Stimulated activated naive CD8-positive, alpha-beta T cell treated with anti-CD3 and anti-CD28 coated beads, Interleukin-15, Interleukin-2, amounts not matched to agents 100 ng/mL and 50 ng/mL, for 24 hours (primary cell): ENCODE results near the gene NHERF1.

Experiments used
- H3K27ac Mint-ChIP-seq: one replicate; pipeline ENCODE4 v1.8.0; 2021; ENCODE audit warnings: mild to moderate bottlenecking, mixed read lengths
- H3K27me3 Mint-ChIP-seq: one replicate; pipeline ENCODE4 v1.8.0; 2021; ENCODE audit warnings: mixed read lengths
- H3K36me3 Mint-ChIP-seq: one replicate; pipeline ENCODE4 v1.8.0; 2021; ENCODE audit warnings: low read depth, mixed read lengths
- H3K4me1 Mint-ChIP-seq: one replicate; pipeline ENCODE4 v1.8.0; 2021; ENCODE audit warnings: low read depth, mixed read lengths
- H3K4me3 Mint-ChIP-seq: one replicate; pipeline ENCODE4 v1.8.0; 2021; ENCODE audit warnings: mild to moderate bottlenecking, mixed read lengths
- H3K9me3 Mint-ChIP-seq: one replicate; pipeline ENCODE4 v1.8.0; 2021; ENCODE audit warnings: mixed read lengths

The NHERF1 gene

DNA sequence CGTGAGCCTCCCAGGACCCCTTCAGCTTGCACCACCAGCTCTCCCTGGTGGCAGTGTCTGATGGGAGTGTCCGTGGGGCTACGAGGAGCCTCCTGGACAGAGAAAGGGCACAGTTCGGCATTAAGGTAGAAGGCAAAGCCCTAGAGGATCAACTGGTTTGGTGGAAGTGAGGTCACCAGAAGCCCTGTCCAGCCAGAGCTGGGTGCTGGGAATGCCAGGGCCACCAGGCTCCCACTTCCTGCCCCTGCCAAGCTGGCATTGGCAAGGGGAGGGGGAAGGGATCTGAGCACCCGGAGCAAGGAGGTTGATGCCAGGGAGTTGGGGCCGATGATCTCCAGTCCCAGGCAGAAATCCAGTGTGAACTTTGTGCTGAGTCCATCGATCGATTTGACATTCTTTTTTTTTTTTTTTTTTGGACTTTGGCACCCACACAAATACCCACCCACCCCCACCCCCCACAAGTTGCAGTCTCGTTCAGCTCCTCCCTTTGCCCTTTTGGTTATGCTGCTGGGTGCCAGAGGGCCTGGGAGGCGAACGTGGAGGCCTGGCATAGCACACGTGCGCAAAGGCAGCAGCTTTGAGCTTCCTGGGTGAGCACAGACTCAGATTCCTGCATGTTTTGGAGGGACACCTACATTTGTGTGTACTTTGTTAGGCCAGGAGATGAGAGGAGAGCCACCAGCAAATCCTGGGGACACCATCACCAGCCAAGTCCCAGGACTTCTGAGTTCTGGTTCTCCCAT, 2.1 kb downstream of the NHERF1 start:
- H3K9me3 Mint-ChIP-seq, result no peaks in the 10 kb centered on the region
- no peaks in the 10 kb centered on the region for H3K27me3 Mint-ChIP-seq
- peak overlapping the region; percentile 83 for H3K27ac Mint-ChIP-seq
- peaks cover 29% of the 10 kb centered on the region for H3K36me3 Mint-ChIP-seq
- H3K4me1 Mint-ChIP-seq, result peaks cover 70% of the 10 kb centered on the region
- peak overlapping the region; percentile 99 for H3K4me3 Mint-ChIP-seq

DNA sequence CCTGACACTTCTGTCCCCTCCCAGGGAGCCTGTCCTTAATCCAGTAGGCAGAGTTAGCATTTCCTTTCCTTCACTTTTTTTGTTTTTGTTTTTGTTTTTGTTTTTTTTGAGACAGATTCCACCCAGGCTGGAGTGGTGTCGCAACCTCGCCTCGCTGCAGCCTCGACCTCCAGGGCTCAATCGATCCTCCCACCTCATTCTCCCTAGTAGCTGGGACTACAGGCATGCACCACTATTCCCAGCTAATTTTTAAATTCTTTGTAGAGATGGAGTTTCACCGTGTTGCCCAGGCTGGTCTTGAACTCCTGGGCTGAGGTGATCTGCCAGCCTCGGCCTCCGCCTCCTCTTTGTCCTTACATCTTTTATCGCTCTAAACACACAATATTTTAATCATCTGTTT, 4.0 kb downstream of the NHERF1 start:
- H3K27me3 Mint-ChIP-seq, result no peaks in the 10 kb centered on the region
- no peaks in the 10 kb centered on the region for H3K9me3 Mint-ChIP-seq
- peaks cover 74% of the 10 kb centered on the region for H3K4me1 Mint-ChIP-seq
- peak overlapping the region; percentile 99 for H3K4me3 Mint-ChIP-seq
- H3K27ac Mint-ChIP-seq, result peak overlapping the region; percentile 83
- peaks cover 29% of the 10 kb centered on the region for H3K36me3 Mint-ChIP-seq

DNA sequence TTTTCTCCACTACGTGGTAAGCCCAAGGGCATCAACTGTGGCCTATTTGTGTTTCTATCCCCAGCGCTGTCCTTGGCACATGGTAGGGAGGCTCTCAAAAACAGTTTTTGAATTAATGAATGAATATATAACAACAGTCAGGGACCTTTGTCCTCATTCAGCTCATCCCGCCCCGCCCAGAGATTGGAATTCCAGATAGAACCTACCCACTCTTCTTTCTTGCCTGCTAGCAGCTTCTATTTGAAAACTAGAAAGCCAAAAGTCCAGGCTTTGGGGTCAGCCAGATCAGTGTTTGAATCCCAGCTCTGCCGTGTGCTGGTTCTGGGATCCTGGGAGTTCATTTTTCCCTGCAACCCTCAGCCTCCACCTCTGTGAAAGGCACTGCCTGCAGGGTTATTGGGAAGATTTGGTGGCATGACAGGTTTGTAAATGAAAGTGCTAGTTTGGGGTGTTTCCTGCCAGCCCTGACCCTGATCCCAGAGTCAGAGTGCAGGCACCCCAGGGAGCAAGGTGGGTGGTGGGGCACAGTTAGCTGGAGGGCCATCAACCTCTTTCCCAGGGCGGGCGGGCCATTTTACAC, 4.5 kb downstream of the NHERF1 start:
- H3K27ac Mint-ChIP-seq, result peak overlapping the region; percentile 83
- H3K4me3 Mint-ChIP-seq, result peak overlapping the region; percentile 99
- no peaks in the 10 kb centered on the region for H3K9me3 Mint-ChIP-seq
- no peaks in the 10 kb centered on the region for H3K27me3 Mint-ChIP-seq
- peaks cover 74% of the 10 kb centered on the region for H3K4me1 Mint-ChIP-seq
- peaks cover 29% of the 10 kb centered on the region for H3K36me3 Mint-ChIP-seq

GRCh38 chr17:74754832-74755231, 6.4 kb downstream of the NHERF1 start:
- peaks cover 27% of the 10 kb centered on the region for H3K36me3 Mint-ChIP-seq
- no peak overlapping the region for H3K4me3 Mint-ChIP-seq
- H3K4me1 Mint-ChIP-seq, result peaks cover 90% of the 10 kb centered on the region
- no peak overlapping the region for H3K27ac Mint-ChIP-seq
- no peaks in the 10 kb centered on the region for H3K9me3 Mint-ChIP-seq
- no peaks in the 10 kb centered on the region for H3K27me3 Mint-ChIP-seq

- no peak overlapping the region for H3K4me3 Mint-ChIP-seq
- H3K36me3 Mint-ChIP-seq, result peaks cover 21% of the 10 kb centered on the region
- H3K4me1 Mint-ChIP-seq, result peaks cover 93% of the 10 kb centered on the region
- H3K27me3 Mint-ChIP-seq, result no peaks in the 10 kb centered on the region
- peak overlapping the region; percentile 67 for H3K27ac Mint-ChIP-seq
- H3K9me3 Mint-ChIP-seq, result no peaks in the 10 kb centered on the region
Observed at GRCh38 chr17:74755533-74755932, 7.1 kb downstream of the NHERF1 start.

GRCh38 chr17:74756891-74757290, 8.5 kb downstream of the NHERF1 start:
- Mint-ChIP-seq H3K27me3 (no peaks in the 10 kb centered on the region), H3K9me3 (no peaks in the 10 kb centered on the region), H3K4me3 (no peak overlapping the region), H3K36me3 (peaks cover 15% of the 10 kb centered on the region), H3K27ac (peak overlapping the region; percentile 58), H3K4me1 (peaks cover 84% of the 10 kb centered on the region)

- Mint-ChIP-seq H3K4me1 (peaks cover 78% of the 10 kb centered on the region), H3K4me3 (no peak overlapping the region), H3K9me3 (no peaks in the 10 kb centered on the region), H3K27me3 (no peaks in the 10 kb centered on the region), H3K36me3 (peaks cover 10% of the 10 kb centered on the region), H3K27ac (peak overlapping the region; percentile 83)
Observed at GRCh38 chr17:74757502-74757901, 9.1 kb downstream of the NHERF1 start.

DNA sequence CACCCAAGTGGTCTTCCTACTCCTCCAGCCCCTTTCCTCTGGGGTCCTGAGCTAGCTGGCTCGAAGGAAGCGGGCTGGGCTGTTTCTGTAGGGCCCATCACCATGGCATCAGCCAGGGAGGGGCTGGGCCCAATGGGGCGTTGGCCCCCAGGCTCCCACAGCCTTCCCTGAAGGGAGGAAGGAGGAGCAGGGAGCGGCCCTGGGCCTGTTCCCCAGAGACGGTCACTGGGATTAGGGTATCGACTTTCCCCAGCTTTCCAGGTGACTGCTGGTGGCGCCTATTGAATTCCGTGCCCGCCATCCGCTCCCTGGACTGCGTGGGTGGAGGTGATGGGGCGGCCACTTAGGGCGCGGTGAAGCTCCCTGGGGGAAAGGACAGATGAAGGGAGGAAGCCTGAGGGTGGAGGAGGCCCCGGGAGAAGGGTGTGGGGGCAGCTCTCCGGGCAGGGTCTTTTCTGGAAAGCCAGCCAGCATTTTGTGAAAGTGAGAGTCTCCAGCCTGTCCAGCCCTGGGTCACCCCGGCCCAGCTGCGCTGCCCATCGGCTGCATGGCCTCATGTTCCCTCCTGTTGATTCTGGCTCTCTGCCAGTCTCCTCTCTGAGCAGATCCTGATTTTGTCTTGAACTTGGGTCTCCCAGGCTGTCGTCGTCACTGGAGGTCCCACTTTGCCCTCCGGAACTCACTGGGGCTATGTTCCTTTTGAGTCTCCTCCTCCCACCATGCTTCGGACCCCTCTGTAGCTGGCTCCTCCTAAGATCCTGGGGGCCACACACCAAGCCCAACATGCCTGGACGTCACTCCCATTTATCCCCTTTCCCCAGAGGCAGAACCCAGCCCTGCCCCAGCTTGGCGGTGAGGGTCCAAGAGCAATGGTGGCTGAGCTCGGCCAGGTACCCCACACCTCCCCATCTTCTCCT, 9.8 kb downstream of the NHERF1 start:
- Mint-ChIP-seq H3K4me3 (peak overlapping the region; percentile 47), H3K27ac (peak overlapping the region; percentile 83), H3K9me3 (no peaks in the 10 kb centered on the region), H3K27me3 (no peaks in the 10 kb centered on the region), H3K4me1 (peaks cover 77% of the 10 kb centered on the region), H3K36me3 (peaks cover 9% of the 10 kb centered on the region)

DNA sequence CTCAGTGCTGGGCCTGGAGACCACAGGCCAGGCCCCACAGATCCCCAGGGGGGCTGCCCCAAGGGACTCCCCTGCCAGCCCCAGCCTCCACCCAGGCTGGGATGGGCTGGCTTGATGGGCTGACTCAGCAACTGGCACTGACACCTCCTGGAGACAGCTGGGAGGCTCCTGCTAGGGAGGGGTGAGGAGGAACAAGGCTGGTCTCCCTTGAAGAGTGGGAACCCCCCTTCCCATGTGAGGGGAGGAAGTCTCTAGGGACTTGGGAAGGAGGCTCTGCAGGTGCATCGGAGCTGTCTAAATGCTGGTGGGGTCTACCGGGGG, 10.4 kb downstream of the NHERF1 start:
- Mint-ChIP-seq H3K27me3 (no peaks in the 10 kb centered on the region), H3K9me3 (no peaks in the 10 kb centered on the region), H3K4me1 (peaks cover 72% of the 10 kb centered on the region), H3K27ac (peak overlapping the region; percentile 83), H3K36me3 (peaks cover 6% of the 10 kb centered on the region), H3K4me3 (peak overlapping the region; percentile 54)

DNA sequence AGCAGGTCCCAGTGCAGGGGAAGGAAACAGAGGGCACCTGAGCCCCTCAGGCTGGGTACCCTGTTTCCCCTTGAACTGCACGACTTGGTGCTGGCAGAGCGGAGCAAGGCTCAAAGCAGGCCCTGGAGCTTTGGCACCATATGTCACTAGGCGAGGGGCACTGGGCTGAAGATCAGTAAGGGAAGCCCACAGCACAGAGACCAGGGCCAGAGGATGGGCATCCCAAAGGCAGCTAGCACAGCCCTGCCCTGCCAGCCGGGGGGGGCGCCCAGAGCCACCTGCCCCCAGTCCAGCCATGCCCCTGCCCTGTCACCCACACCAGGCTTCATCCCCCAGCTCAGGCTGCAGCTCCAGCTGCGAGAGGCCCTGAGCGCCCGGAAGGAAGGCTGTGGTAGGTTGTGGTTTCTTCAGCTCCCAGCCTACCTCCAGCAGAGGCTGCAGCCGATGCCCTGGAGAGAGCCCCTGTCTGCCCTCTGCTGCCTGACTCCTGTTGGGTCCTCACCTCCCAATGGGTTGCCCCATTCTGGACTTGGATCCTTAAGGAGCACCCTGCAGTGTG, 10.9 kb downstream of the NHERF1 start:
- Mint-ChIP-seq H3K27ac (peak overlapping the region; percentile 83), H3K9me3 (no peaks in the 10 kb centered on the region), H3K36me3 (peaks cover 6% of the 10 kb centered on the region), H3K4me3 (peak overlapping the region; percentile 54), H3K27me3 (no peaks in the 10 kb centered on the region), H3K4me1 (peaks cover 67% of the 10 kb centered on the region)

DNA sequence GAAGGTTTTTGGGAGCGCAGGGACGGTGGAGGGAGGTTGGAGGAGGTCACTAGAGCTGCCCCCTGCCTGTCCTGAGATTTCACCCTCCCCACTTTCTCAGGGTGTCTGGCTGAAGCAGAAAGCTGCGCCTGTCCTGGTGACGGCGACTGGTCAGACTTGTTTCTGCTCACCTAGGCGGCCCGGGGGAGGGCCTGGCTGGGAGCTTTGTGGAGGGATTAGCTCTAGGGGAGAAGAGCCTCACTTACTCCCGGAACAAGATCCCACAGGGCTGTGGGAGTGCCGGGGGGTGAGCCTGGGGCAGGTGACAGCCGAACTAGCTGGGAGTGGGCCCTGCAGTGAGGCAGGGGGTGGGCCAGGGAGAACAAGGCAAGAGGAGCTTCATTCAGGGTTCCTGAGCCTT, 11.5 kb downstream of the NHERF1 start:
- Mint-ChIP-seq H3K9me3 (no peaks in the 10 kb centered on the region), H3K4me3 (no peak overlapping the region), H3K27me3 (no peaks in the 10 kb centered on the region), H3K36me3 (peaks cover 6% of the 10 kb centered on the region), H3K4me1 (peaks cover 61% of the 10 kb centered on the region), H3K27ac (peak overlapping the region; percentile 70)

GRCh38 chr17:74760404-74761105, 12.1 kb downstream of the NHERF1 start:
- Mint-ChIP-seq H3K4me3 (no peak overlapping the region), H3K27me3 (no peaks in the 10 kb centered on the region), H3K9me3 (no peaks in the 10 kb centered on the region), H3K36me3 (peaks cover 6% of the 10 kb centered on the region), H3K4me1 (peaks cover 56% of the 10 kb centered on the region), H3K27ac (peak overlapping the region; percentile 70)

DNA sequence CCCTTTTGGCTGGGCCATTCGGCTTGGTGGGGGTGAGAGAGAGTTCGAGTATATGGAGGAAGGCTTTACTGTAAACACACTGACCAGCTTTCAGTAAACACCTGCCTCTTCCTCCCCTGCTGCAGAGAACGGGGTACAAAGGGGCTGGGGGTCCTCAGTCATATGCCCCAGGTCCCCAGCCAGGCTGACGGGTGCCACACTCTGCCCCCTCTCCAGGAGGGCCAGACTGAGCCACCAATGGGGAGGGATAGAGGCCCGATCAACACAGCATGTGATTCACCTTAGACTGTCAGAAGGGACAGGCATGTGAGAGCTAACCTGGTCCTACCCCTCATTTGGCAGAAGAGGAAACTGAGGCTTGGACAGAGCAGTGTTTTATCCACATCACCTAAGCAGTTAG, 13.0 kb downstream of the NHERF1 start:
- no peak overlapping the region for H3K27ac Mint-ChIP-seq
- no peak overlapping the region for H3K4me3 Mint-ChIP-seq
- no peaks in the 10 kb centered on the region for H3K9me3 Mint-ChIP-seq
- peaks cover 10% of the 10 kb centered on the region for H3K36me3 Mint-ChIP-seq
- H3K4me1 Mint-ChIP-seq, result peaks cover 54% of the 10 kb centered on the region
- no peaks in the 10 kb centered on the region for H3K27me3 Mint-ChIP-seq

DNA sequence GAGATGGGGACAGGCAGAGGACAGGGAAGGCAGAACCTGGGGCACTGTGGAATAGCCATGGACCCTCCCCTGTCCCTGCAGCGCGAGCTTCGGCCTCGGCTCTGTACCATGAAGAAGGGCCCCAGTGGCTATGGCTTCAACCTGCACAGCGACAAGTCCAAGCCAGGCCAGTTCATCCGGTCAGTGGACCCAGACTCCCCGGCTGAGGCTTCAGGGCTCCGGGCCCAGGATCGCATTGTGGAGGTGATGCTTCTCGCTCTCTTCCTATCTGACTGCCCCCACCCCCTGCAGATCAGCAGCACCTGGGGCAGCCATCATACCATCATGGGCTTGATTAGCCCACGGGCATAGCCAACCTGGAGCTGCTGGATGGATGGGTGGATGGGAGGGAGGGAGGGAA, 13.5 kb downstream of the NHERF1 start:
- peaks cover 49% of the 10 kb centered on the region for H3K4me1 Mint-ChIP-seq
- H3K27ac Mint-ChIP-seq, result no peak overlapping the region
- no peak overlapping the region for H3K4me3 Mint-ChIP-seq

More for the DNA sequence above, 13.5 kb downstream of the NHERF1 start:
- Mint-ChIP-seq H3K9me3 (no peaks in the 10 kb centered on the region), H3K27me3 (no peaks in the 10 kb centered on the region), H3K36me3 (peaks cover 13% of the 10 kb centered on the region)
